Skeletal muscle cell (primary cell): Measurements from ENCODE around the gene MYEF2.

Experiments used
- DNase-seq: peaks from one replicate; pipeline ENCODE4 v3.0.0-alpha.2; 2010; ENCODE audit warnings: low read depth
- H3K4me3 ChIP-seq: 2 replicates; pipeline ENCODE4 v1.5.1; 2011; ENCODE audit warnings: low read depth, mild to moderate bottlenecking, control low read depth, low read length, moderate library complexity

MYEF2 gene

GRCh38 chr15:48096355-48096786, 81.7 kb downstream of the MYEF2 start:
- no peak overlapping the region for H3K4me3 ChIP-seq

GRCh38 chr15:48091522-48091921, 86.6 kb downstream of the MYEF2 start:
- no peak for DNase-seq
- no peak overlapping the region for H3K4me3 ChIP-seq

More at GRCh38 chr15:48096355-48096786, 81.7 kb downstream of the MYEF2 start:
- no peak for DNase-seq

DNA sequence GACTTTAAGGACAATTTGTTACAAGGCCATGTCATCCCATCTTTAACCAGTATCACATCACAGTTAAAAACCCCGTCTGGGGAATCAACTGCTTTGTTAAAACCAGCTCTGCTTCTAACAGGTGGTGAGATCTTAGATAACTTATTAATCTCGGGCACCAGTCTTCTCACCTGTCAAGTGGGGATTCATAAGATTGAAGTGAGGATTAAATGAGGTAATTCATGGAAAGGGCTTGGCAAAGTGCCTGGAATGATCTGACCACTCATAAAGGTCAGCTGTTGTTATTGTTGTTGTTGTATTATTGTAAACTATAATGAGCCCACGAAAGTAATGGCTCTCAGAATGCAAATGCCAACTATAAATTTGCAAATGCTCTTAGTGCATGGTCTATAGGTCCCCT, 87.4 kb downstream of the MYEF2 start:
- no peak overlapping the region for H3K4me3 ChIP-seq
- DNase-seq = no peak

DNA sequence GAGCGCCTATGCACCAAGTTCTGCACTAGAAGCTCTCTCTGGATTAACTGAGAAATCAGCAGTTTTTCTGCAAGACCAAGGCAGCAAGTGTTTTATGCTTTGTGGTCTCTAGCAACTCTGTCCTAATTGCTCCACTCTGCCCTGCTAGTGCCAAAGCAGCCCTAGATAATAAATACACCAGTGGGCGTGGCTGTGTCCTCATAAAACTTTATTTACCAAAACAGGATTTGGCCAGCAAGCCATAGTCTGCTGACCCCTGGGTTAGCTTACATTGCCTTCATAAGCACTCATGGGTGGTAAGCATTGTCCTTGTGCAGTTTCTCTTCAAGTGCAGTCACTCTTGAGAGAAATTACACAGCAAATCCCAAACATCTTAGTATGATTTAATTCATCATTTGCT, 88.0 kb downstream of the MYEF2 start:
- no peak for DNase-seq
- no peak overlapping the region for H3K4me3 ChIP-seq

DNA sequence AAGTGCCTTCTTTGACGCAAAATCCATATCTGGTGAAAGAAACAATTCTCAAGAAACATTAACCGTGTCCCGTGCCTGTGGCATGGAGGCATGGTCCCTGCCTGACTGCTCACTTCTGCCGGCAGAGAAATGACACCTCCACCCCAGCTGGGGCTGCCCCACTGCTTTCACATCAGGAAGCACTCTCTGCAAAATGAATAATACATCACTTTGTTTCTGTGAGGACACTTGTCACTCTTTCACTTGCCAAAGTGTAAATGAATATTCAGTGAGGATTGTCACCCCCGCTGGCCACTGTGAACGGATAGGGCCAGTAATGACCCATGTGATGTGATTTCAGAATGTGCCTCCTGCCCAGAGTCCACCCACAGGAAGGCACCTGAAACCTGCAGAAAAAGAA, 88.4 kb downstream of the MYEF2 start:
- H3K4me3 ChIP-seq = no peak overlapping the region

DNA sequence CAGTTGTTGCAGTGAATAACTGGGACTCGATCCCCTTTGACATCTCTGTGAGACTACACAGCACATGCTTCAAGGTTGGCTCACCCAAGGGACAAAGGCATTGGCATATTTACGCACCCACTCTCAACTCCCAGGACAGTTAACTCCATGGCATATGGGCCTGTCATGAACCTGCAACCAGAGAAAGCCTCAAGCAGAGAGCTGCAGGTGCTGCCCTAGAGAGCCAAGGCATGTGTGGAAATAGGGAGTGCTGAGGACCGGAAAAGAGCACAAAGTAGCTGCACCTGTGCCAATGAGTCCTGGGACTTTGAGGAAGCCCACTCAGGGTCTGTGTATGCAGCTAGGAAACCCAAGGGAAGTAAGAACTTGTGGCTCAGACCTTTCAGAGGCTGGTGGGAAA, 90.3 kb downstream of the MYEF2 start:
- no peak overlapping the region for H3K4me3 ChIP-seq
- no peak for DNase-seq

More for the DNA sequence above, 88.4 kb downstream of the MYEF2 start:
- DNase-seq = no peak

DNA sequence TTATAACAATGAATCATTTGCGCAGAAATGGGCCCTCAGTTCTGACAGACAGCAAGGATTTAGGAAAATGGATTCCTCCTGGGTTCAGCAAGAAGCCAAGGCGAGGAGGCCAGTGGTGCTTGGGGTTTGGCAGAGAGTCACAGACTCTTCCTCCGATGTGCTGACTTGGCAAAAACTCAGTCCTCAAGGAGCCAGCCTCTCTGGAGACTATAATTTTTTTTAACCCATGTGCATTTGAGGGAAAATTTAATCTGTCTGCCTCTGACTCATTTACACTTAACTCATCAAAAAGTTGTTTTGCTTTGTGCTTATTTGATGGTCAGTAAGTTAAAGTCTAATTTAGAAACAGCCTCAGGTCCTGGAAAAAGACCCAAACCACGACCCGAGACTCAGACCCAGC, 91.5 kb downstream of the MYEF2 start:
- no peak for DNase-seq
- no peak overlapping the region for H3K4me3 ChIP-seq

- no peak for DNase-seq
- no peak overlapping the region for H3K4me3 ChIP-seq
Measured at GRCh38 chr15:48086133-48086532, 92.0 kb downstream of the MYEF2 start.

- no peak overlapping the region for H3K4me3 ChIP-seq
- DNase-seq = no peak
Measured at GRCh38 chr15:48085591-48085930, 92.5 kb downstream of the MYEF2 start.

GRCh38 chr15:48084759-48085590, 93.1 kb downstream of the MYEF2 start:
- H3K4me3 ChIP-seq = no peak overlapping the region
- DNase-seq = no peak
